ENCODE measurements around the gene ZBTB6.
"Not testable (repeated sequence)": the region's sequence is repeated elsewhere in the genome, so short reads cannot be mapped to it uniquely, and the experiment has no call there.

ZBTB6 gene

DNA sequence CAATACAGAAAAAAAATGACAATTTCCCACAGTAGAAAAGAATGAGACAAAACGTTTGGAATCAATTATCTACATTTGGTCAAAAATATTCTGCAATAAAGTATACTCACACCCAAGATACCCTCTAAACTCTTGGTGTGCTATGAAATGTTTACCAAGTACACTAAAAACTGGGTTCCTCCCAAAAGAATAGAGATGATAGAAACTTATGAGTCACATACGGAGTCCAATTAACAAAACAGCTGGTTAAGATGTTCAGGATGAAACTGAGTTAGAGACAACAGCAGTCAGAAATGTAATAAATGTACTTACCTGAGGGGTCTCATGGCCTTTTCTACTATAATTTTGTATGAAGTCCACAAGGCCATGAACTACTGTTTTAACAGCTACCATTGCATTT, 33.7 kb downstream of the ZBTB6 start:
- Histone ChIP-seq H3K9me3 (ENCODE audit: insufficient read depth, low read depth, low read length) (no peaks in the 10 kb centered on the region), H3K36me3 (ENCODE audit: insufficient read depth, low read length) (peaks cover 81% of the 10 kb centered on the region), H3K27me3 (ENCODE audit: insufficient read depth, low read length, poor library complexity, severe bottlenecking) (no peaks in the 10 kb centered on the region), H3K4me3 (ENCODE audit: low read length, poor library complexity, severe bottlenecking) (no peak overlapping the region), H3K9ac (ENCODE audit: low read depth, low read length, poor library complexity, severe bottlenecking) (no peak overlapping the region), H3K9me2 (replicated peaks; ENCODE audit: low read depth, low read length) (no peaks in the 10 kb centered on the region), H4K20me1 (ENCODE audit: insufficient read depth, low read length, poor library complexity, severe bottlenecking) (no peaks in the 10 kb centered on the region), H3K4me1 (ENCODE audit: insufficient read depth, low read length, poor library complexity, severe bottlenecking) (no peaks in the 10 kb centered on the region), H3K4me2 (ENCODE audit: low read depth, low read length, poor library complexity, severe bottlenecking) (no peak overlapping the region), H2AFZ (ENCODE audit: low read length) (no peak overlapping the region), H3K79me2 (ENCODE audit: insufficient read depth, low read length) (no peaks in the 10 kb centered on the region), H3F3A (ENCODE audit: low read depth) (no peaks in the 10 kb centered on the region)
- TF ChIP-seq, protein P1, sequence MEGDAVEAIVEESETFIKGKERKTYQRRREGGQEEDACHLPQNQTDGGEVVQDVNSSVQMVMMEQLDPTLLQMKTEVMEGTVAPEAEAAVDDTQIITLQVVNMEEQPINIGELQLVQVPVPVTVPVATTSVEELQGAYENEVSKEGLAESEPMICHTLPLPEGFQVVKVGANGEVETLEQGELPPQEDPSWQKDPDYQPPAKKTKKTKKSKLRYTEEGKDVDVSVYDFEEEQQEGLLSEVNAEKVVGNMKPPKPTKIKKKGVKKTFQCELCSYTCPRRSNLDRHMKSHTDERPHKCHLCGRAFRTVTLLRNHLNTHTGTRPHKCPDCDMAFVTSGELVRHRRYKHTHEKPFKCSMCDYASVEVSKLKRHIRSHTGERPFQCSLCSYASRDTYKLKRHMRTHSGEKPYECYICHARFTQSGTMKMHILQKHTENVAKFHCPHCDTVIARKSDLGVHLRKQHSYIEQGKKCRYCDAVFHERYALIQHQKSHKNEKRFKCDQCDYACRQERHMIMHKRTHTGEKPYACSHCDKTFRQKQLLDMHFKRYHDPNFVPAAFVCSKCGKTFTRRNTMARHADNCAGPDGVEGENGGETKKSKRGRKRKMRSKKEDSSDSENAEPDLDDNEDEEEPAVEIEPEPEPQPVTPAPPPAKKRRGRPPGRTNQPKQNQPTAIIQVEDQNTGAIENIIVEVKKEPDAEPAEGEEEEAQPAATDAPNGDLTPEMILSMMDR (conservative IDR thresholded peaks at IDR 0.05; ENCODE audit: low read length), result no peak
- no peak for TF ChIP-seq EZH2phosphoT487 (IDR thresholded peaks at IDR 0.05; ENCODE audit: borderline replicate concordance)

DNA sequence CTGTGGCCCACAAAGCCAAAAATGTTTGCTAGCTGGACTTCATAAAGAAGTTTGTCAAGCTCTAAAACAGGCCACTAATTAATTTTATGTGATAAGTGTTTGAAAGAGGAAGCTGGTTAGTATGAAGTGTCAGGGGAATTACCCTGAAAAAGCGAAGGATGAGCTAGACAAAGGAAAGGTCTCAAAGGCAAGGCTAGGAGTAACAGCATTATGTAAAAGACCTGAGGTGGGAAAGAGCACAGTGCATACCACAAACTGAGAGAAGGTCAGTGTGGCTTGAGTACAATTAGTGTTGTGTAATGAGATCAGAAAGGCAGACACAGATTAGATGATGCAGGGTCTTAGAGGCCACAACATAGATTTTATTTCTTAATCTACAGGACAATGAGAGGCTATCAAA, 37.6 kb downstream of the ZBTB6 start:
- no peaks in the 10 kb centered on the region for H4K20me1 ChIP-seq (ENCODE audit: insufficient read depth, low read length, poor library complexity, severe bottlenecking)
- H3K9ac ChIP-seq (ENCODE audit: low read depth, low read length, poor library complexity, severe bottlenecking), result no peak overlapping the region
- TF ChIP-seq EZH2phosphoT487 (IDR thresholded peaks at IDR 0.05; ENCODE audit: borderline replicate concordance), result no peak
- TF ChIP-seq, protein P1 (conservative IDR thresholded peaks at IDR 0.05; ENCODE audit: low read length), result no peak
- no peaks in the 10 kb centered on the region for H3K9me2 ChIP-seq (replicated peaks; ENCODE audit: low read depth, low read length)
- H3F3A ChIP-seq (ENCODE audit: low read depth), result no peaks in the 10 kb centered on the region
- H3K4me2 ChIP-seq (ENCODE audit: low read depth, low read length, poor library complexity, severe bottlenecking), result no peak overlapping the region
- no peak overlapping the region for H3K4me3 ChIP-seq (ENCODE audit: low read length, poor library complexity, severe bottlenecking)
- peaks cover 72% of the 10 kb centered on the region for H3K36me3 ChIP-seq (ENCODE audit: insufficient read depth, low read length)
- H3K9me3 ChIP-seq (ENCODE audit: insufficient read depth, low read depth, low read length), result no peaks in the 10 kb centered on the region
- H3K27me3 ChIP-seq (ENCODE audit: insufficient read depth, low read length, poor library complexity, severe bottlenecking), result no peaks in the 10 kb centered on the region
- no peaks in the 10 kb centered on the region for H3K79me2 ChIP-seq (ENCODE audit: insufficient read depth, low read length)
- no peak overlapping the region for H2AFZ ChIP-seq (ENCODE audit: low read length)
- H3K4me1 ChIP-seq (ENCODE audit: insufficient read depth, low read length, poor library complexity, severe bottlenecking), result no peaks in the 10 kb centered on the region

DNA sequence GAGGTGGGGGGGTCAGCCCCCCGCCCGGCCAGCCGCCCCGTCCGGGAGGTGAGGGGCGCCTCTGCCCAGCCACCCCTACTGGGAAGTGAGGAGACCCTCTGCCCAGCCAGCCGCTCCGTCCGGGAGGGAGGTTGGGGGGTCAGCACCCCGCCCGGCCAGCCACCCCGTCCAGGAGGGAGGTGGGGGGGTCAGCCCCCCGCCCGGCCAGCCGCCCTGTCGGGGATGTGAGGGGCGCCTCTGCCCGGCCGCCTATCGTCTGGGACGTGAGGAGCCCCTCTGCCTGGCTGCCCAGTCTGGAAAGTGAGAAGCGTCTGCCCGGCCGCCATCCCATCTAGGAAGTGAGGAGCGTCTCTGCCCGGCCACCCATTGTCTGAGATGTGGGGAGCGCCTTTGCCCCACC, 45.8 kb downstream of the ZBTB6 start:
- not testable (repeated sequence) for H2AFZ ChIP-seq (ENCODE audit: low read length); H3K4me3 ChIP-seq (ENCODE audit: low read length, poor library complexity, severe bottlenecking); H3F3A ChIP-seq (ENCODE audit: low read depth); H3K27me3 ChIP-seq (ENCODE audit: insufficient read depth, low read length, poor library complexity, severe bottlenecking); H3K4me2 ChIP-seq (ENCODE audit: low read depth, low read length, poor library complexity, severe bottlenecking); H3K9me3 ChIP-seq (ENCODE audit: insufficient read depth, low read depth, low read length); H3K9ac ChIP-seq (ENCODE audit: low read depth, low read length, poor library complexity, severe bottlenecking); H3K9me2 ChIP-seq (replicated peaks; ENCODE audit: low read depth, low read length); H4K20me1 ChIP-seq (ENCODE audit: insufficient read depth, low read length, poor library complexity, severe bottlenecking); H3K4me1 ChIP-seq (ENCODE audit: insufficient read depth, low read length, poor library complexity, severe bottlenecking); H3K79me2 ChIP-seq (ENCODE audit: insufficient read depth, low read length)
- H3K36me3 ChIP-seq (ENCODE audit: insufficient read depth, low read length), result peaks cover 32% of the 10 kb centered on the region; the same call in 1 of the 2 replicates

DNA sequence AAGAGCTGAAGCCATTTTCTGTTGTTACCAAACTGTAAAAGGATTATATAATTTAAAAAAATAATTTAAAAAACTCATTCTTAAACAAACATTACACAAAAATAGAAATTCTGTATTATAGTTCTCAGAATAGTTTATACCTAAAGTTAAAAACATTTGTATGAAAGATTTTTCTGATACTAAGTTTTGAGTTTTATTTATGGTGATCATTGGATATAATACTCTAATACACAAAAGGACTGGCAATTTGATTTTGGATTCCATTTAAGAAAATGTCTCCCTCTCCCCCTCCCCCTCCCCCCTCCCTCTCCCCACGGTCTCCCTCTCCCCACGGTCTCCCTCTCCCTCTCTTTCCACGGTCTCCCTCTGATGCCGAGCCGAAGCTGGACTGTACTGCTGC, 47.0 kb downstream of the ZBTB6 start:
- Histone ChIP-seq H3K9me3 (ENCODE audit: insufficient read depth, low read depth, low read length) (no peaks in the 10 kb centered on the region), H4K20me1 (ENCODE audit: insufficient read depth, low read length, poor library complexity, severe bottlenecking) (no peaks in the 10 kb centered on the region), H3K4me3 (ENCODE audit: low read length, poor library complexity, severe bottlenecking) (no peak overlapping the region), H3K36me3 (ENCODE audit: insufficient read depth, low read length) (peaks cover 27% of the 10 kb centered on the region; the same call in 1 of the 2 replicates), H3F3A (ENCODE audit: low read depth) (no peaks in the 10 kb centered on the region), H3K4me2 (ENCODE audit: low read depth, low read length, poor library complexity, severe bottlenecking) (no peak overlapping the region), H3K9ac (ENCODE audit: low read depth, low read length, poor library complexity, severe bottlenecking) (no peak overlapping the region), H2AFZ (ENCODE audit: low read length) (no peak overlapping the region), H3K4me1 (ENCODE audit: insufficient read depth, low read length, poor library complexity, severe bottlenecking) (no peaks in the 10 kb centered on the region), H3K79me2 (ENCODE audit: insufficient read depth, low read length) (no peaks in the 10 kb centered on the region), H3K9me2 (replicated peaks; ENCODE audit: low read depth, low read length) (no peaks in the 10 kb centered on the region), H3K27me3 (ENCODE audit: insufficient read depth, low read length, poor library complexity, severe bottlenecking) (no peaks in the 10 kb centered on the region)
- TF ChIP-seq EZH2phosphoT487 (IDR thresholded peaks at IDR 0.05; ENCODE audit: borderline replicate concordance), result no peak
